H1 (cell line): Measurements from ENCODE around the gene ATG16L1.

Experiments
- CEBPB ChIP-seq: IDR thresholded peaks from 2 replicates; pipeline ENCODE4 v1.6.1; 2012; ENCODE audit warnings: low read depth, low read length
- CREB1 ChIP-seq: IDR thresholded peaks from 2 replicates; pipeline ENCODE4 v1.6.1; 2012; ENCODE audit warnings: inconsistent platforms
- EP300 ChIP-seq, 2 experiments: IDR thresholded peaks; 1 replicate in 1 of 2; 2 replicates in 1 of 2; pipeline ENCODE4 v1.6.1; 2011 to 2012; ENCODE audit warnings: low read depth in 2 of 2, low read length in 2 of 2, mild to moderate bottlenecking in 2 of 2, borderline replicate concordance in 1 of 2, inconsistent platforms in 1 of 2, moderate library complexity in 1 of 2
- PHF8 ChIP-seq: fragments of 200-600 bp; sonication (generic); conservative IDR thresholded peaks from 2 replicates; pipeline ENCODE4 v1.7.1; 2012; ENCODE audit warnings: low read depth, mild to moderate bottlenecking, inconsistent platforms, low read length, moderate library complexity
- POLR2A ChIP-seq, 2 experiments: IDR thresholded peaks; 1 replicate in 1 of 2; 2 replicates in 1 of 2; pipeline ENCODE4 v1.6.1; 2011; ENCODE audit warnings: low read depth in 2 of 2, low read length in 2 of 2, mild to moderate bottlenecking in 2 of 2; ENCODE audit errors: control extremely low read depth in 1 of 2
- RFX5 ChIP-seq: IDR thresholded peaks from 2 replicates; pipeline ENCODE4 v1.6.1; 2011; ENCODE audit warnings: low read depth, low read length, improper control_type of control experiment, borderline replicate concordance
- SAP30 ChIP-seq: fragments of 300-600 bp; sonication (generic); IDR thresholded peaks from 2 replicates; pipeline ENCODE4 v1.7.1; 2012; ENCODE audit warnings: low read length, moderate library complexity, mild to moderate bottlenecking, inconsistent platforms; ENCODE audit not compliant: insufficient read depth, insufficient replicate concordance
- YY1 ChIP-seq: IDR thresholded peaks from 2 replicates; pipeline ENCODE4 v1.6.1; 2011; ENCODE audit warnings: low read depth, mild to moderate bottlenecking, low read length
- ZNF274 ChIP-seq: IDR thresholded peaks from 2 replicates; pipeline ENCODE4 v1.7.0; 2012; ENCODE audit warnings: low read length, borderline replicate concordance; ENCODE audit errors: extremely low read depth
- TF ChIP-seq, protein P1 (sequence below), 3 experiments: IDR thresholded peaks; 1 replicate in 2 of 3; 2 replicates in 1 of 3; pipeline versions ENCODE4 v1.5.1 to v1.6.1; 2011; ENCODE audit warnings: low read length in 3 of 3, mild to moderate bottlenecking in 3 of 3, inconsistent platforms in 2 of 3, low read depth in 1 of 3, moderate library complexity in 1 of 3; ENCODE audit not compliant: insufficient read depth in 1 of 3; ENCODE audit errors: control extremely low read depth in 1 of 3

DNA sequence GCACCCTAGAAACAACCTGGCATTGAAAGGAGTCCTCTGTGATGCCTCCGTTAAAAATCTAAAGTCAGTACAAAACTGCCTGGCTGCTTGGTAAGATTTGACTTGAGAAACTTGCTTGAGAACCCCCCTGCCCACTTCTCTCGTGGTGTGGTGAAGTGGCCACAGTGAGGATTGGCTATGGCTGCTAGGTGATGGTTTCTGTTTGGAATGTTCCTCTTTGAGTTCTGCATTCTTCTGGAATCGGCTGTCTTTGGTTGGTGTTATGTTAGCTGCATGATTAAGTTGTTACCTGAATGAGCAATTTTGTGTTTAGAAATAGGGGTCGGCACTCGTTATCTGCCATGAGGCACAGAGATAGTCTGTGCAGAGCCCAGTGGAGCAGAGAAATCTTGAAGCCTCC lies 34.4 kb downstream of the ATG16L1 start:
- TF ChIP-seq, protein P1, sequence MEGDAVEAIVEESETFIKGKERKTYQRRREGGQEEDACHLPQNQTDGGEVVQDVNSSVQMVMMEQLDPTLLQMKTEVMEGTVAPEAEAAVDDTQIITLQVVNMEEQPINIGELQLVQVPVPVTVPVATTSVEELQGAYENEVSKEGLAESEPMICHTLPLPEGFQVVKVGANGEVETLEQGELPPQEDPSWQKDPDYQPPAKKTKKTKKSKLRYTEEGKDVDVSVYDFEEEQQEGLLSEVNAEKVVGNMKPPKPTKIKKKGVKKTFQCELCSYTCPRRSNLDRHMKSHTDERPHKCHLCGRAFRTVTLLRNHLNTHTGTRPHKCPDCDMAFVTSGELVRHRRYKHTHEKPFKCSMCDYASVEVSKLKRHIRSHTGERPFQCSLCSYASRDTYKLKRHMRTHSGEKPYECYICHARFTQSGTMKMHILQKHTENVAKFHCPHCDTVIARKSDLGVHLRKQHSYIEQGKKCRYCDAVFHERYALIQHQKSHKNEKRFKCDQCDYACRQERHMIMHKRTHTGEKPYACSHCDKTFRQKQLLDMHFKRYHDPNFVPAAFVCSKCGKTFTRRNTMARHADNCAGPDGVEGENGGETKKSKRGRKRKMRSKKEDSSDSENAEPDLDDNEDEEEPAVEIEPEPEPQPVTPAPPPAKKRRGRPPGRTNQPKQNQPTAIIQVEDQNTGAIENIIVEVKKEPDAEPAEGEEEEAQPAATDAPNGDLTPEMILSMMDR (IDR thresholded peaks at IDR 0.05; ENCODE audit: control extremely low read depth in 1 of 3, insufficient read depth in 1 of 3, low read depth in 1 of 3, low read length in 3 of 3) = no peak
- no peak for TF ChIP-seq PHF8
- TF ChIP-seq YY1 = no peak
- no peak for TF ChIP-seq POLR2A (IDR thresholded peaks at IDR 0.05; ENCODE audit: control extremely low read depth in 1 of 2, low read depth in 2 of 2, low read length in 2 of 2)
- no peak for TF ChIP-seq SAP30
- TF ChIP-seq EP300 (IDR thresholded peaks at IDR 0.05; ENCODE audit: borderline replicate concordance in 1 of 2, low read depth in 2 of 2, low read length in 2 of 2) = no peak
- TF ChIP-seq ZNF274 = no peak
- TF ChIP-seq RFX5 = no peak
- no peak for TF ChIP-seq CEBPB
- no peak for TF ChIP-seq CREB1
